Kidney epithelial cell (primary cell): ENCODE results near the gene PTMS. TPM values are rescaled to one million over a fixed set of nuclear protein-coding genes. Genes with fewer than 3 reads are reported as not detected.

Source experiments
- DNase-seq: peaks from one replicate; pipeline ENCODE4 v3.0.0-alpha.2; 2010; ENCODE audit warnings: low read depth
- H3K27me3 ChIP-seq: 2 replicates; pipeline ENCODE4 v1.6.0; 2011; ENCODE audit warnings: low read length; ENCODE audit not compliant: control insufficient read depth, insufficient read depth
- H3K36me3 ChIP-seq: 2 replicates; pipeline ENCODE4 v1.5.1; 2011; ENCODE audit warnings: low read length; ENCODE audit not compliant: control insufficient read depth, insufficient read depth
- H3K4me3 ChIP-seq: 2 replicates; pipeline ENCODE4 v1.5.1; 2011; ENCODE audit warnings: low read depth, mild to moderate bottlenecking, control low read depth, low read length
- total RNA-seq: library from RNA; depleted of rRNA; stranded (reverse); fragments of >200 nt; gene quantifications from 2 replicates; pipeline ENCODE4 v1.2.3, GENCODE V29; 2015
- TF ChIP-seq, protein P1 (sequence below): IDR thresholded peaks from 2 replicates; pipeline ENCODE4 v1.5.1; 2011; ENCODE audit warnings: mild to moderate bottlenecking, moderate library complexity, low read length, control low read depth, inconsistent platforms; ENCODE audit not compliant: insufficient read depth, poor library complexity, severe bottlenecking

PTMS gene
- total RNA-seq, 1 donor from 2014 or later, result 193 TPM

DNA sequence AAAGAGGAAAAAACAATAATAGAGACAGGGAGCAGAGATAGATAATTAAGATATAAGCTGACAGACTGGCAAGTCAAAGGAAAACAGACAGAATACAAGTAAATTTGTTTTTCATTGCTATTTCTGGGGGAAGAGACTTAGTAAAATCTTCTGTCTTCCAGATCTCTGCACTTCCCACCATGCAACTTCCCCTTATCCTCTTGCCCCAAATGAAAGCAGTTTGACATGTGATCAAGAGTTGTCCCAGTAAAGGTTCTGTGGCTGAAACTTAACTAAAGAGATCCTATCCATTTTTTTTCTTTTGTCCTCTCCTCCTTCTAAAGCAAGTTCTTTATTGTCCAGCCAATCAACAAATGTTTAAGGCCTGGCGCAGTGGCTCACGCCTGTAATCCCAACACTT lies 11.8 kb upstream of the PTMS start:
- no peaks in the 10 kb centered on the region for H3K36me3 ChIP-seq
- no peaks in the 10 kb centered on the region for H3K27me3 ChIP-seq
- no peak overlapping the region for H3K4me3 ChIP-seq
- no peak for DNase-seq
- TF ChIP-seq, protein P1, sequence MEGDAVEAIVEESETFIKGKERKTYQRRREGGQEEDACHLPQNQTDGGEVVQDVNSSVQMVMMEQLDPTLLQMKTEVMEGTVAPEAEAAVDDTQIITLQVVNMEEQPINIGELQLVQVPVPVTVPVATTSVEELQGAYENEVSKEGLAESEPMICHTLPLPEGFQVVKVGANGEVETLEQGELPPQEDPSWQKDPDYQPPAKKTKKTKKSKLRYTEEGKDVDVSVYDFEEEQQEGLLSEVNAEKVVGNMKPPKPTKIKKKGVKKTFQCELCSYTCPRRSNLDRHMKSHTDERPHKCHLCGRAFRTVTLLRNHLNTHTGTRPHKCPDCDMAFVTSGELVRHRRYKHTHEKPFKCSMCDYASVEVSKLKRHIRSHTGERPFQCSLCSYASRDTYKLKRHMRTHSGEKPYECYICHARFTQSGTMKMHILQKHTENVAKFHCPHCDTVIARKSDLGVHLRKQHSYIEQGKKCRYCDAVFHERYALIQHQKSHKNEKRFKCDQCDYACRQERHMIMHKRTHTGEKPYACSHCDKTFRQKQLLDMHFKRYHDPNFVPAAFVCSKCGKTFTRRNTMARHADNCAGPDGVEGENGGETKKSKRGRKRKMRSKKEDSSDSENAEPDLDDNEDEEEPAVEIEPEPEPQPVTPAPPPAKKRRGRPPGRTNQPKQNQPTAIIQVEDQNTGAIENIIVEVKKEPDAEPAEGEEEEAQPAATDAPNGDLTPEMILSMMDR, result no peak

DNA sequence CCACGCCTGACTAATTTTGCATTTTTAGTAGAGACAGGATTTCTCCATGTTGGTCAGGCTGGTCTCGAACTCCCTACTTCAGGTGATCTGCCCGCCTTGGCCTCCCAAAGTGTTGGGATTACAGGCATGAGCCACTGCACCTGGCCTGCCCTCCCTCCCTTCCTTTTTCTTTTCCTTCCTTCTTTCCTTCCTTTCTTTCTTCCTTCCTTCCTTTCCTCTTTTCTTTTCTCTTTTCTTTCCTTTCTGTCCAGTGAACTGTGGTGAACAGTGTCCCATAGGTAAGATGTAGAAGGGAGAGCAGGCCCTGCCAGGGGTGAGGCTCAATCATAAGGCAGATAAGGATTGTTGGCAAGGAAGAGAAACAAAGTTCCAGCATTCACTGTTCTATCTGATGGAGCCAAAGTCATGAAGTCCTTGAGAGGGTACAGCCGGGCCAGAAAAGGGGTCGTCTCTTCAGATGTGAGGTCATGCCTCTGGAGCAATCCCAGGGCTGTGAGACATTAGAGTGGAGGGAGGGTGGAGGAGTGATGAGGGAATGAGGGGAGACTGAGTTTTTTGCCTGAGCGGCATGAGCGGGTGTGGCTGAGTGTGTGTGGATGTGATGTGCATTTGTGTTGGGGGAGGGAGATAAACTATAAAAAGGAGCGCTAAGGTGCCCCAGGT lies 9.0 kb upstream of the PTMS start:
- TF ChIP-seq, protein P1, result no peak
- H3K4me3 ChIP-seq, result no peak overlapping the region
- no peaks in the 10 kb centered on the region for H3K36me3 ChIP-seq
- no peak for DNase-seq
- H3K27me3 ChIP-seq, result no peaks in the 10 kb centered on the region

DNA sequence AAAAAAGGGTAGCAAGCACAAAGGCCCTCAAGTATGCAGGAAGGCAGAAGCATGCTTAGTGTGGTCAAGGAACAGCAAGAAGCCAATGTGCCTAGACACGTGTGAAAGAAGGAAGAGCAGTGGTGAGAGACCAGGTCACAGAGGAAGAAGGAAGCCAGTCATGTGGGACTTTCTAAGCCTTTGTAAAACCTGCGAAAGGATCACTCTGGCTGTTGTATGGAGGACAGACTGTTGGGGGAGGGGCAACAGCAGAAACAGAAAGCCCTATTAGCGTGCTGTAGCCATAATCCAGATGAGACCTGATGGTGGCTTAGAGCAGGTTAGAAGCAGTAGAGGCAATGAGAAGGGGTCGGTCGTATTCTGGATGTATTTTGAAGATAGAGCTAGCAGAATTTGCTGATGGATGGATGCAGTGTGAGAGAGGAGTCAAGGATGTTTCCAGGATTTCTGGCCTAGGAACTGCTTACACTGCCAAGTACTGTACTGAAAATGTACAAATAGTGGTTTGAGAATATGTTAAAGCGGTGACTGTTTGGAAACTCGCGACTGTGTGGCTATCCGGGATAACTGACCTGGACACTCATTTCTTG lies 7.6 kb upstream of the PTMS start:
- Histone ChIP-seq H3K4me3 (no peak overlapping the region), H3K27me3 (no peaks in the 10 kb centered on the region), H3K36me3 (no peaks in the 10 kb centered on the region)
- DNase-seq, result no peak
- TF ChIP-seq, protein P1, result no peak

DNA sequence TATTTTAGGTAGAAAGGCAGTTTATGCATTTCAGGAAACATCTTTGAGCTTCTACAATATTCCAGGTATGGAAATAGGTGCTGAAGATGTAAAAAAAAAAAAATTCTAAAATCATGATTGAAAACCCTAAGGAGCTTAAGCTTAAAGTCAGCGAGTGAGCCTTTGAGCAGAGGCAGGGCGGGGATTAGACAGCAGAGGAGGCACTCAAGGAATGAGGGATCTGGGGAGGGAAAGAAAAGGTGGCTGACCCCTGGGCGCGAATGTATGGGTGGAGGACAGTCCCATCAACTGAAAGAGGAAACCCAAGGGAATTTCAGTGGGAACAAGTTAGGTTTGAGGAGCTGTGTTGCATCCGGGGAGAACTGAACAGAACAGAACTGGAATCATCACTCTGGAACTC lies 6.4 kb upstream of the PTMS start:
- no peaks in the 10 kb centered on the region for H3K27me3 ChIP-seq
- DNase-seq, result no peak
- no peak overlapping the region for H3K4me3 ChIP-seq
- TF ChIP-seq, protein P1, result no peak
- no peaks in the 10 kb centered on the region for H3K36me3 ChIP-seq

DNA sequence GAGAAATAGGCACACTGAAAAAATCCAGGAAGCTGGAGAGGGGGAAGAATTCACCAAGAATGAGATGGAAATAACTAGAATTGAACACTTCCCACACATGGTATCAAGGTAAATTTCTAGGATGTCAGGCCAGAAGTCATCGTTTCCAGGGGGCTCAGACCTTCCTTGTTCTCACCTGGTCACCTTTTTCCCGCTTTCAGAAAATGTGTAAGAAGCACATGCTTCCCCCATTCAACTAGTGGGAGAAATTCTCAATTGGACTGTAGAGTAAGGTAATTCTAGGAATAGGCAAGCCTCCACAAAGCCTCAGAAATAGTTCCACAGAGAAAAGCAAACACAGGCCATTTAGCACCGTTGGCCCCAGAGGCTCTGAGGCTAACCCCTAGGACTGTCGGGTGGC lies 2.8 kb upstream of the PTMS start:
- Histone ChIP-seq H3K4me3 (no peak overlapping the region), H3K36me3 (no peaks in the 10 kb centered on the region), H3K27me3 (no peaks in the 10 kb centered on the region)
- TF ChIP-seq, protein P1, result no peak
- DNase-seq, result no peak
